ENCODE results near the gene B3GALNT2.

DNA sequence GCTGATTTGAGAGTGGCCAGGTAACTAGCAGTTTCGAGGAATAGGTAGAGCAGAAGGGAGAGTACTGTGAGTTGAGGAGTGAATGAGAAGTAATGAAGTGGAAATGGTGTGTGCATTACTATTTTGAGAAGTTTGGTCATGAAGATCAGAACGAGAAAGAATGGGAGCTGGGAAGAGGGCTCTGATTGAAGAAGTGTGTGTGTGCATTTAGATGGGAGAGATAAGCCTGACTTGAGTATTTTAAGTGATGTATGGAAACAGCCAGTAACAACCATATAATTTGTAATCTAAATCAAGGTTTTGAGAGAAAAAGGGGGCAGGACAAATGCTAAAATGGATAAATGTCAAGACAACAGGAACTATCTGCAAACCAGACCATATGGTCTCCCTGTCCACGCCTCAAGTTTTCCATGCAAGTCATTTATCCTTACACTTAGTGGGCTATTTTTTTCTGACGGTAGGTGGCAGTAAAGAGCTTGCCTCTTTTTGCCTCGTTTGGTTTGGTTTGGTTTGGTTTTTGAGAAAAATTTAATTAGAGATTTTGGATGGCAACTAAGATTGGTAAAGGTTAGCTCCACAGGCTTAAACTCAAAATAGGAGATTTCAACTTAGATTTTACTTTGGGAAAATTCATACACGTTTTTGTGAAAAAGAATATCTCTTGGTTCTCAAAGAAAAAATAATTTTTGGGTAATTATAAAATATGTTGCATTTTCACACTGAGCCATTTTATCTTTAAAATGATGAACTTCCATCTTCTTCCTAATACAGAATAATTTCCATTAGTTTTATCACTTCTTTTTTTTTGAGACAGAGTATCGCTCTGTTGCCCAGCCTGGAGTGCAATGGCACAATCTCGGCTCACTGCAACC lies 9.5 kb upstream of the B3GALNT2 start:
- TF ChIP-seq POLR2A (IDR thresholded peaks at IDR 0.05): no peak
- TF ChIP-seq, protein P1, sequence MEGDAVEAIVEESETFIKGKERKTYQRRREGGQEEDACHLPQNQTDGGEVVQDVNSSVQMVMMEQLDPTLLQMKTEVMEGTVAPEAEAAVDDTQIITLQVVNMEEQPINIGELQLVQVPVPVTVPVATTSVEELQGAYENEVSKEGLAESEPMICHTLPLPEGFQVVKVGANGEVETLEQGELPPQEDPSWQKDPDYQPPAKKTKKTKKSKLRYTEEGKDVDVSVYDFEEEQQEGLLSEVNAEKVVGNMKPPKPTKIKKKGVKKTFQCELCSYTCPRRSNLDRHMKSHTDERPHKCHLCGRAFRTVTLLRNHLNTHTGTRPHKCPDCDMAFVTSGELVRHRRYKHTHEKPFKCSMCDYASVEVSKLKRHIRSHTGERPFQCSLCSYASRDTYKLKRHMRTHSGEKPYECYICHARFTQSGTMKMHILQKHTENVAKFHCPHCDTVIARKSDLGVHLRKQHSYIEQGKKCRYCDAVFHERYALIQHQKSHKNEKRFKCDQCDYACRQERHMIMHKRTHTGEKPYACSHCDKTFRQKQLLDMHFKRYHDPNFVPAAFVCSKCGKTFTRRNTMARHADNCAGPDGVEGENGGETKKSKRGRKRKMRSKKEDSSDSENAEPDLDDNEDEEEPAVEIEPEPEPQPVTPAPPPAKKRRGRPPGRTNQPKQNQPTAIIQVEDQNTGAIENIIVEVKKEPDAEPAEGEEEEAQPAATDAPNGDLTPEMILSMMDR (IDR thresholded peaks at IDR 0.05): peak; percentile 84 to 92 (median 86)

Measured in prostate gland (tissue), 2 donors.